HEK293 (cell line): ENCODE results near the gene CAMK2G.
"Not testable (repeated sequence)": the region's sequence is repeated elsewhere in the genome, so short reads cannot be mapped to it uniquely, and the experiment has no call there.

Experiments used
- CTCF ChIA-PET: fragments of 350-600 bp; formaldehyde crosslinking; extraction: SDS; loops from one replicate; lab custom pipeline; 2021; ENCODE audit warnings: antibody characterized with exemption; lab: Yijun Ruan, JAX
- POLR2A ChIA-PET: fragments of 300-600 bp; formaldehyde crosslinking; extraction: SDS; loops from one replicate; lab custom pipeline; 2020; ENCODE audit warnings: antibody characterized with exemption, inconsistent platforms; lab: Yijun Ruan, JAX
- H3K27ac ChIP-seq: fragments of 200-500 bp; sonication (Bioruptor generic); 2 replicates; pipeline ENCODE4 v1.5.1; 2014; ENCODE audit warnings: low read depth, low read length, control low read depth, inconsistent platforms; ENCODE audit errors: extremely low read depth
- H3K36me3 ChIP-seq, 2 experiments: fragments of 200-500 bp in 1 of 2; sonication (Bioruptor generic) in 1 of 2; 1 replicate in 1 of 2; 2 replicates in 1 of 2; pipeline ENCODE4 v1.5.1; 2014 to 2017; ENCODE audit warnings: inconsistent platforms in 2 of 2, low read length in 2 of 2; ENCODE audit not compliant: control insufficient read depth in 2 of 2, insufficient read depth in 1 of 2
- H3K4me1 ChIP-seq: fragments of 200-500 bp; sonication (Bioruptor generic); 2 replicates; pipeline ENCODE4 v1.5.1; 2014; ENCODE audit warnings: mild to moderate bottlenecking, low read length, inconsistent platforms; ENCODE audit not compliant: control insufficient read depth, insufficient read depth
- H3K4me3 ChIP-seq: 2 replicates; pipeline ENCODE4 v1.5.1; 2011; ENCODE audit warnings: low read depth, mild to moderate bottlenecking, control low read depth, low read length, moderate library complexity
- H3K9me3 ChIP-seq: fragments of 200-500 bp; sonication (Bioruptor generic); 2 replicates; pipeline ENCODE4 v1.5.1; 2014; ENCODE audit warnings: low read depth, low read length, inconsistent platforms; ENCODE audit not compliant: control insufficient read depth, insufficient read depth
- KLF7 ChIP-seq: fragments of 450-650 bp; formaldehyde crosslinking; IDR thresholded peaks from 2 replicates; pipeline ENCODE4 v1.5.1; 2016; ENCODE audit warnings: missing biosample characterization, missing genetic modification characterization, borderline replicate concordance
- MYNN ChIP-seq: fragments of 450-650 bp; formaldehyde crosslinking; IDR thresholded peaks from 2 replicates; pipeline ENCODE4 v1.5.1; 2016; ENCODE audit warnings: missing biosample characterization, missing genetic modification characterization, borderline replicate concordance
- REPIN1 ChIP-seq: fragments of 450-650 bp; formaldehyde crosslinking; IDR thresholded peaks from 2 replicates; pipeline ENCODE4 v1.5.1; 2017; ENCODE audit warnings: missing biosample characterization, missing genetic modification characterization, low read depth
- SP2 ChIP-seq: fragments of 450-650 bp; formaldehyde crosslinking; IDR thresholded peaks from 2 replicates; pipeline ENCODE4 v1.5.1; 2016; ENCODE audit warnings: missing biosample characterization, missing genetic modification characterization
- ZNF112 ChIP-seq: fragments of 450-650 bp; formaldehyde crosslinking; IDR thresholded peaks from 2 replicates; pipeline ENCODE4 v1.5.0; 2017; ENCODE audit warnings: missing biosample characterization, missing genetic modification characterization
- ZNF121 ChIP-seq: fragments of 450-650 bp; formaldehyde crosslinking; IDR thresholded peaks from 2 replicates; pipeline ENCODE4 v1.5.1; 2016; ENCODE audit warnings: missing biosample characterization, missing genetic modification characterization
- ZNF157 ChIP-seq: fragments of 450-650 bp; formaldehyde crosslinking; IDR thresholded peaks from 2 replicates; pipeline ENCODE4 v1.5.1; 2016; ENCODE audit warnings: missing biosample characterization, missing genetic modification characterization
- ZNF248 ChIP-seq: fragments of 450-650 bp; formaldehyde crosslinking; IDR thresholded peaks from 2 replicates; pipeline ENCODE4 v1.5.1; 2017; ENCODE audit warnings: missing biosample characterization, missing genetic modification characterization
- ZNF391 ChIP-seq: fragments of 450-650 bp; formaldehyde crosslinking; IDR thresholded peaks from 2 replicates; pipeline ENCODE4 v1.5.1; 2016; ENCODE audit warnings: low read depth, missing biosample characterization, missing genetic modification characterization, borderline replicate concordance
- ZNF423 ChIP-seq: fragments of 450-650 bp; formaldehyde crosslinking; IDR thresholded peaks from 2 replicates; pipeline ENCODE4 v1.5.1; 2016; ENCODE audit warnings: missing biosample characterization, missing genetic modification characterization
- ZNF560 ChIP-seq: fragments of 450-650 bp; formaldehyde crosslinking; IDR thresholded peaks from 2 replicates; pipeline ENCODE4 v1.5.1; 2017; ENCODE audit warnings: missing biosample characterization, missing genetic modification characterization, borderline replicate concordance
- ZNF585B ChIP-seq: fragments of 450-650 bp; formaldehyde crosslinking; IDR thresholded peaks from 2 replicates; pipeline ENCODE4 v1.5.1; 2016; ENCODE audit warnings: missing biosample characterization, missing genetic modification characterization
- ZNF600 ChIP-seq: fragments of 450-650 bp; formaldehyde crosslinking; IDR thresholded peaks from 2 replicates; pipeline ENCODE4 v1.5.1; 2016; ENCODE audit warnings: missing biosample characterization, missing genetic modification characterization
- ZNF624 ChIP-seq: fragments of 450-650 bp; formaldehyde crosslinking; IDR thresholded peaks from 2 replicates; pipeline ENCODE4 v1.5.1; 2017; ENCODE audit warnings: missing biosample characterization, missing genetic modification characterization
- ZNF747 ChIP-seq: fragments of 450-650 bp; formaldehyde crosslinking; IDR thresholded peaks from 2 replicates; pipeline ENCODE4 v1.5.1; 2016; ENCODE audit warnings: missing biosample characterization, missing genetic modification characterization
- ZNF776 ChIP-seq: fragments of 450-650 bp; formaldehyde crosslinking; IDR thresholded peaks from 2 replicates; pipeline ENCODE4 v1.5.0; 2017; ENCODE audit warnings: missing biosample characterization, missing genetic modification characterization, borderline replicate concordance
- TF ChIP-seq, protein P1 (sequence below): fragments of 450-650 bp; formaldehyde crosslinking; IDR thresholded peaks from 2 replicates; pipeline ENCODE4 v1.5.1; 2016; ENCODE audit warnings: missing biosample characterization, missing genetic modification characterization
- TF ChIP-seq, protein P2 (sequence below): fragments of 450-650 bp; formaldehyde crosslinking; IDR thresholded peaks from 2 replicates; pipeline ENCODE4 v1.5.1; 2016; ENCODE audit warnings: missing biosample characterization, missing genetic modification characterization
- TF ChIP-seq, protein P3 (sequence below): IDR thresholded peaks from 2 replicates; pipeline ENCODE4 v1.6.1; 2011; ENCODE audit warnings: mild to moderate bottlenecking, low read depth, low read length, borderline replicate concordance
- TF ChIP-seq, protein P4 (sequence below): fragments of 450-650 bp; formaldehyde crosslinking; IDR thresholded peaks from 2 replicates; pipeline ENCODE4 v1.5.1; 2016; ENCODE audit warnings: missing biosample characterization, missing genetic modification characterization

The CAMK2G gene

DNA sequence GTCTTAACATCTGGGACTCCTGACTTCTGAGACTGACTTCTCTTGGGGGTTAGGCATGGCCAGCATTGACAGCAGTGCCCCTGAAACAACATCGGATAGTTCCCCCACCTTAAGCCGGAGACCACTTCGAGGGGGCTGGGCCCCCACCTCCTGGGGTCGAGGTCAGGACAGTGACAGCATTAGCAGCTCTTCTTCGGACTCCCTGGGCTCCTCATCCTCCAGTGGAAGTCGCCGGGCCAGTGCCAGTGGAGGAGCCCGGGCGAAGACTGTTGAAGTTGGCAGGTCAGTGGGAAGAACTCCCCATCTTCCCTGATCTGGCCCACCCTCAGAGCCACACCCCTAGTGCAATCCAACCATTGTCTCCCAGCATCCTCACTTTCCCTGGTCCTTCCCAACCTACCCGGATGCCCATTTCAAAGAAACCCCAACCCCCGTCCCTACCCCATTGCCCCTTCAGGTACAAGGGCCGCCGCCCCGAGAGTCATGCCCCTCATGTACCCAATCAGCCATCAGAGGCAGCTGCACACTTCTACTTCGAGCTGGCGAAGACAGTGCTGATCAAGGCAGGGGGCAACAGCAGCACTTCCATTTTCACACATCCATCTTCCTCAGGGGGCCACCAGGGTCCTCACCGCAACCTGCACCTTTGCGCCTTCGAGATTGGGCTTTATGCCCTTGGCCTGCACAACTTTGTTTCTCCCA is 76.9 kb downstream of the CAMK2G start (continued):
- no peak for TF ChIP-seq ZNF560
- no peak for TF ChIP-seq ZNF248 (tag by site-specific recombination)
- TF ChIP-seq, protein P1, sequence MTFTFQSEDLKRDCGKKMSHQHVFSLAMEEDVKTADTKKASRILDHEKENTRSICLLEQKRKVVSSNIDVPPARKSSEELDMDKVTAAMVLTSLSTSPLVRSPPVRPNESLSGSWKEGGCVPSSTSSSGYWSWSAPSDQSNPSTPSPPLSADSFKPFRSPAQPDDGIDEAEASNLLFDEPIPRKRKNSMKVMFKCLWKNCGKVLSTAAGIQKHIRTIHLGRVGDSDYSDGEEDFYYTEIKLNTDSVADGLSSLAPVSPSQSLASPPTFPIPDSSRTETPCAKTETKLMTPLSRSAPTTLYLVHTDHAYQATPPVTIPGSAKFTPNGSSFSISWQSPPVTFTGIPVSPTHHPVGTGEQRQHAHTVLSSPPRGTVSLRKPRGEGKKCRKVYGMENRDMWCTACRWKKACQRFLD (tag by site-specific recombination), result no peak
- no peak for TF ChIP-seq REPIN1 (tag by site-specific recombination)
- TF ChIP-seq ZNF157 (tag by site-specific recombination), result no peak
- no peak for TF ChIP-seq ZNF423
- TF ChIP-seq, protein P2, sequence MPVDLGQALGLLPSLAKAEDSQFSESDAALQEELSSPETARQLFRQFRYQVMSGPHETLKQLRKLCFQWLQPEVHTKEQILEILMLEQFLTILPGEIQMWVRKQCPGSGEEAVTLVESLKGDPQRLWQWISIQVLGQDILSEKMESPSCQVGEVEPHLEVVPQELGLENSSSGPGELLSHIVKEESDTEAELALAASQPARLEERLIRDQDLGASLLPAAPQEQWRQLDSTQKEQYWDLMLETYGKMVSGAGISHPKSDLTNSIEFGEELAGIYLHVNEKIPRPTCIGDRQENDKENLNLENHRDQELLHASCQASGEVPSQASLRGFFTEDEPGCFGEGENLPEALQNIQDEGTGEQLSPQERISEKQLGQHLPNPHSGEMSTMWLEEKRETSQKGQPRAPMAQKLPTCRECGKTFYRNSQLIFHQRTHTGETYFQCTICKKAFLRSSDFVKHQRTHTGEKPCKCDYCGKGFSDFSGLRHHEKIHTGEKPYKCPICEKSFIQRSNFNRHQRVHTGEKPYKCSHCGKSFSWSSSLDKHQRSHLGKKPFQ (tag by site-specific recombination), result no peak
- TF ChIP-seq ZNF624 (tag by site-specific recombination), result no peak
- no peak for TF ChIP-seq SP2 (tag by site-specific recombination)
- TF ChIP-seq, all 188 proteins: peak for 0

DNA sequence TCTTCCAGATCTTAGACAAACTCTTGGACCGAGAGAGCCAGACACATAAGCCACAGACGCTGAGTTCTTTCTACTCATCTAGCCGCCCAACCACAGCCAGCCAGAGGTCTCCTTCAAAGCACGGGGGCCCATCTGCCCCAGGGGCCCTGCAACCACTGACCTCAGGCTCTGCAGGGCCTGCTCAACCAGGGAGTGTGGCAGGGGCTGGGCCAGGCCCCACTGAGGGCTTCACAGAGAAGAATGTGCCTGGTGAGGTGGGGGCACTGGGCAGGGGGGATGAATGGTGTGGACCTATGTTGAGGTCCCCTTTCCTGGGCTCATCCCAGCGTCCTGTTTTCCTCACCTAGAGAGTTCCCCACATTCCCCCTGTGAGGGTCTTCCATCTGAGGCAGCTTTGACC is 77.6 kb downstream of the CAMK2G start:
- TF ChIP-seq ZNF776 (tag by site-specific recombination) (no peak), ZNF391 (tag by site-specific recombination) (no peak)
- TF ChIP-seq, all 188 proteins: peak for 0
- Histone ChIP-seq H3K4me1 (no peaks in the 10 kb centered on the region), H3K27ac (no peak overlapping the region), H3K9me3 (no peaks in the 10 kb centered on the region), H3K36me3 (peaks cover 16 to 98% of the 10 kb centered on the region in 2 experiments), H3K4me3 (no peak overlapping the region)
- CTCF ChIA-PET, result interaction anchor here (0.7 kb wide), 1 partner anchor 55 kb away, joined by 3 read pairs; no protein-coding TSS in a partner anchor
- POLR2A ChIA-PET, result interaction anchor here (1.4 kb wide), 1 partner anchor 13 kb away, joined by 3 read pairs; no protein-coding TSS in a partner anchor

DNA sequence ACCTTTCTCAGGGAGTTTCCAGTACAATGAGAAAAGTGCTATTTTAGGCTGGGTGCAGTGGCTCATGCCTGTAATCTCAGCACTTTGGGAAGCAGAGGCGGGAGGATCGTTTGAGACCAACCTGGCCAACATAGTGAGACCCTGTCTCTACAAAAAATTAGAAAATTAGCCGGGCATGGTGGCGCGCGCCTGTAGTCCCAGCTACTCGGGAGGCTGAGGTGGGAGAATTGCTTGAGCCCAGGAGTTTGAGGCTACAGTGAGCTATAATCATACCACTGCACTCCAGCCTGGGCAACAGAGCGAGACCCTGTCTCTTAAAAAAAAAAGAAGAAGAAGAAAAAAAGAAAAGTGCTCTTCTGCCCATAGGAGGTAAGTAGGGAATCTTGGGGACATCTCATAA is 78.3 kb downstream of the CAMK2G start:
- POLR2A ChIA-PET, result interaction anchor here (1.0 to 1.8 kb wide), 3 partner anchors 9 to 15 kb away, joined by 3 to 5 read pairs (median 5); no protein-coding TSS in a partner anchor
- peak; percentile 85 for TF ChIP-seq ZNF121 (tag by site-specific recombination)
- peaks cover 16 to 98% of the 10 kb centered on the region in 2 experiments for H3K36me3 ChIP-seq
- H3K4me1 ChIP-seq, H3K27ac ChIP-seq, H3K4me3 ChIP-seq, H3K9me3 ChIP-seq: not testable (repeated sequence)
- CTCF ChIA-PET, result interaction anchor here (0.7 kb wide), 2 partner anchors 54 to 298 kb away, joined by 3 to 6 read pairs; no protein-coding TSS in a partner anchor

DNA sequence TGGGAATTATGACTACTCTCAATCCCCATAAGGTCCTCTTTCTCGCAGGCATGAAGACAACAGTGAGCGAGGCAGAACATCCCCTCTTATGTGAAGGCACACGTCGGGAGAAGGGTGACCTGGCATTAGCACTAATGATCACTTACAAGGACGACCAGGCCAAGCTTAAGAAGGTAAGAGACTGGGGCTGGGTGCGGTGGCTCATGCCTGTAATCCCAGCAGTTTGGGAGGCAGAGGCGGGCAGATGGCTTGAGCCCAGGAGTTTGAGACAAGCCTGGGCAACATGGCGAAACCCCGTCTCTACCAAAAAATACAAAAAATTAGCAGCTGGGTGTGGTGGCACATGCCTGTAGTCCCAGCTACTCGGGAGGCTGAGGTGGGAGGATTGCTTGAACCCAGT is 78.9 kb downstream of the CAMK2G start:
- POLR2A ChIA-PET, result interaction anchor here (0.6 to 1.8 kb wide), 3 partner anchors 9 to 698 kb away, joined by 3 to 5 read pairs (median 5); no protein-coding TSS in a partner anchor
- CTCF ChIA-PET, result interaction anchor here (0.5 to 0.7 kb wide), 2 partner anchors 16 to 298 kb away, joined by 5 to 6 read pairs; no protein-coding TSS in a partner anchor
- H3K36me3 ChIP-seq, result peaks cover 16 to 97% of the 10 kb centered on the region in 2 experiments
- not testable (repeated sequence) for H3K4me1 ChIP-seq, H3K27ac ChIP-seq, H3K4me3 ChIP-seq, H3K9me3 ChIP-seq

DNA sequence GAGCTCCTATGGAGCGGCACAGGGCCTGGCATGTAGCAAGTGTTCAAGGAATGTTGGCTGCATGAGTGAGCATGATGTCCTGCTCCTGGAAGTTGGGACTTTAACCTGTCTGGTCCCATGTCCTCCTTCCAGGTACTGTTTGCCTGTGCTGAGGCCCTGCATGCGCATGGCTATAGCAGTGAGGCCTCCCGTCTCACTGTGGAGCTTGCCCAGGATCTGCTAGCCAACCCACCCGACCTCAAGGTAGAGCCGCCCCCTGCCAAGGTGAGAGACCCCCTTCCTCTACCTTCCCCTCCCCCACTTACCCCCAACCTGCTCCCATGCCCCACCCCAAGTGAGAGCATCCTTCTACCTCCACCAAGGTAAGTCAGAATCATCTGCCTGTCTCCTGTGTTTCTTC is 80.9 kb downstream of the CAMK2G start:
- no peak overlapping the region for H3K27ac ChIP-seq
- no peak overlapping the region for H3K4me3 ChIP-seq
- ChIA-PET CTCF (no interaction called here), POLR2A (interaction anchor here (1.1 kb wide), 2 partner anchors 12 to 13 kb away, joined by 3 read pairs; partner anchors contain the start of gene CHCHD1)
- no peaks in the 10 kb centered on the region for H3K4me1 ChIP-seq
- H3K36me3 ChIP-seq, result peaks cover 16 to 96% of the 10 kb centered on the region in 2 experiments
- no peaks in the 10 kb centered on the region for H3K9me3 ChIP-seq
- TF ChIP-seq KLF7 (tag by site-specific recombination) (no peak), ZNF112 (no peak), ZNF747 (tag by site-specific recombination) (no peak), ZNF776 (tag by site-specific recombination) (no peak), ZNF600 (no peak), MYNN (no peak), ZNF585B (no peak)
- TF ChIP-seq, protein P3, sequence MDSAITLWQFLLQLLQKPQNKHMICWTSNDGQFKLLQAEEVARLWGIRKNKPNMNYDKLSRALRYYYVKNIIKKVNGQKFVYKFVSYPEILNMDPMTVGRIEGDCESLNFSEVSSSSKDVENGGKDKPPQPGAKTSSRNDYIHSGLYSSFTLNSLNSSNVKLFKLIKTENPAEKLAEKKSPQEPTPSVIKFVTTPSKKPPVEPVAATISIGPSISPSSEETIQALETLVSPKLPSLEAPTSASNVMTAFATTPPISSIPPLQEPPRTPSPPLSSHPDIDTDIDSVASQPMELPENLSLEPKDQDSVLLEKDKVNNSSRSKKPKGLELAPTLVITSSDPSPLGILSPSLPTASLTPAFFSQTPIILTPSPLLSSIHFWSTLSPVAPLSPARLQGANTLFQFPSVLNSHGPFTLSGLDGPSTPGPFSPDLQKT, result no peak
- TF ChIP-seq, protein P4, sequence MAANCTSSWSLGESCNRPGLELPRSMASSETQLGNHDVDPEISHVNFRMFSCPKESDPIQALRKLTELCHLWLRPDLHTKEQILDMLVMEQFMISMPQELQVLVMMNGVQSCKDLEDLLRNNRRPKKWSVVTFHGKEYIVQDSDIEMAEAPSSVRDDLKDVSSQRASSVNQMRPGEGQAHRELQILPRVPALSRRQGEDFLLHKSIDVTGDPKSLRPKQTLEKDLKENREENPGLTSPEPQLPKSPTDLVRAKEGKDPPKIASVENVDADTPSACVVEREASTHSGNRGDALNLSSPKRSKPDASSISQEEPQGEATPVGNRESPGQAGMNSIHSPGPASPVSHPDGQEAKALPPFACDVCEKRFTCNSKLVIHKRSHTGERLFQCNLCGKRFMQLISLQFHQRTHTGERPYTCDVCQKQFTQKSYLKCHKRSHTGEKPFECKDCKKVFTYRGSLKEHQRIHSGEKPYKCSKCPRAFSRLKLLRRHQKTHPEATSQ (tag by site-specific recombination), result no peak
